ENCODE results near the gene PSAP.

DNA sequence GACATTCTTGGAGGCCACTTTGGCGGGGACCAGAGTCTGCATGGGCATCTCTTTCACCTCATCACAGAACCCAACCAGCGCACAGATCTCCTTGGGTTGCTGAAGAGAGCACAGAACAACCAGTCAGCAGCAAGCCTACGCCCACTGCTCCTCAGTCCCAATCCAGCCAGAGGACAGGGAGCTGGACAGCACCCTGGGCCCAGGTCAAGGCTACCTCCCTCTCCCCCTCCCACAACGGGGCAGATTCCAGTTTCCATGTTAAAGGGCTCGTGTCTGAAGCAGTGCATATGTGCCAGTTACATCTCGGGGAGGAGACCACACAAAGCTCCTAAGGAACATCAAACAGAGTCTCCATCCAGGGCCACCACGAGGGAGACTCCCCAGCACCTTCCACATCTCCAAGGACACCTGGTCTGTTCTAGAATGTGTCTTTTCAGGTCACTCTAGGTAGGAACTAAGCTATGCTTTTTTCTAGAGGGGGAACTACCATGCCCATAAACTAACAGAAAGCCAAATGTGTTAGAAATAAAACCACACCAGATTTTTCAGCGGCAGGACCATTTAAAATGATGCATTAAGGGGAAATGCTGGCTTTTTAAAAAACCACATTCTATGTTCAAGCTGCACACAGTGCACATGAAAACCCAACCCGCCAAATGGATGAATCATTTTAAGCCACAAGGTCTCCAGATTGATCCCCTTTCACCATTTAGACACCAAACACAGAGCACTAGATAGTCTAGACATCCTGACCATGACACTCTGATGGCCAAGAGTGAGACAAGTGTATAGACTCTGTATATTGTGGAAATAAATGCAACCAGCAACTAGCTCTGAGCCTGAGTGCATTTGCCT is 28.9 kb downstream of the PSAP start:
- TF ChIP-seq, protein P1, sequence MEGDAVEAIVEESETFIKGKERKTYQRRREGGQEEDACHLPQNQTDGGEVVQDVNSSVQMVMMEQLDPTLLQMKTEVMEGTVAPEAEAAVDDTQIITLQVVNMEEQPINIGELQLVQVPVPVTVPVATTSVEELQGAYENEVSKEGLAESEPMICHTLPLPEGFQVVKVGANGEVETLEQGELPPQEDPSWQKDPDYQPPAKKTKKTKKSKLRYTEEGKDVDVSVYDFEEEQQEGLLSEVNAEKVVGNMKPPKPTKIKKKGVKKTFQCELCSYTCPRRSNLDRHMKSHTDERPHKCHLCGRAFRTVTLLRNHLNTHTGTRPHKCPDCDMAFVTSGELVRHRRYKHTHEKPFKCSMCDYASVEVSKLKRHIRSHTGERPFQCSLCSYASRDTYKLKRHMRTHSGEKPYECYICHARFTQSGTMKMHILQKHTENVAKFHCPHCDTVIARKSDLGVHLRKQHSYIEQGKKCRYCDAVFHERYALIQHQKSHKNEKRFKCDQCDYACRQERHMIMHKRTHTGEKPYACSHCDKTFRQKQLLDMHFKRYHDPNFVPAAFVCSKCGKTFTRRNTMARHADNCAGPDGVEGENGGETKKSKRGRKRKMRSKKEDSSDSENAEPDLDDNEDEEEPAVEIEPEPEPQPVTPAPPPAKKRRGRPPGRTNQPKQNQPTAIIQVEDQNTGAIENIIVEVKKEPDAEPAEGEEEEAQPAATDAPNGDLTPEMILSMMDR (IDR thresholded peaks at IDR 0.05), result no peak
- TF ChIP-seq POLR2A (IDR thresholded peaks at IDR 0.05) (no peak), EP300 (IDR thresholded peaks at IDR 0.05) (no peak)

Data from tibial nerve (tissue), 4 donors.